Myocyte (in vitro differentiated cells): Measurements from ENCODE around the gene DPM2. TPM values are rescaled to one million over a fixed set of nuclear protein-coding genes. Genes with fewer than 3 reads are reported as not detected.
A peak's percentile ranks its signal among the peaks of the same experiment; 100 is the strongest.

ENCODE experiments used
- DNase-seq: peaks from one replicate; pipeline ENCODE4 v3.0.0-alpha.2; 2012; ENCODE audit warnings: low read depth
- total RNA-seq: library from RNA; depleted of rRNA; stranded (reverse); fragments of >200 nt; gene quantifications from 2 replicates; pipeline ENCODE4 v1.2.3, GENCODE V29; 2014

DPM2 gene
- total RNA-seq, 1 donor from 2014 or later = 12.5 TPM

GRCh38 chr9:127920794-127921193 is 16.9 kb downstream of the DPM2 start:
- no peak for DNase-seq

DNA sequence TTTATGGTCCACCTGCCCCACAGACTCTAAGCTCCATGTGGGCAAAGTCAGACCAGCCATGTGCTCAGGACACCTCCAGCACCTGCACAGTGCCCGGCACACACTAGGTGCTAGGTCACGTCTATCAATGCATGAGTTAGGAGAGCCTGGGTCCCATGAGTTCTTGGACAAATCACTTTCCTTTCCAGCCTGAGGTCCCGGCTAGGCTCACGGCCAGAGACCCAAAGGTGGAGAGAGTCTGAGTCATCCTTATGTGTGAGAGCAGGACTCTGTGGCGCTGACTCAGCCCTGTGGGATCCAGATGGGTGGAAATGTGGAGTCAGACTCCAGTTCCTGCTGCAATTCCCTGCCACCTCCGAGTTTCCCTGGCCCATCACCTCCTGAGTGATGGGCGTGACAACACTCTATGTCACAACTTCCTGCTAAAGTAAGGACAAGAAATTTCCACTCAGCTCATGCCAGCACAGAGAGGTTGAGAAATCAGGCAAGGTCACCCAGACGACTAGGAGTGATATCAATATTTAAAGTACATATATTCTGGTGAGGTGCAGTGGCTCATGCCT is 18.3 kb downstream of the DPM2 start:
- DNase-seq = peak; percentile 94

DNA sequence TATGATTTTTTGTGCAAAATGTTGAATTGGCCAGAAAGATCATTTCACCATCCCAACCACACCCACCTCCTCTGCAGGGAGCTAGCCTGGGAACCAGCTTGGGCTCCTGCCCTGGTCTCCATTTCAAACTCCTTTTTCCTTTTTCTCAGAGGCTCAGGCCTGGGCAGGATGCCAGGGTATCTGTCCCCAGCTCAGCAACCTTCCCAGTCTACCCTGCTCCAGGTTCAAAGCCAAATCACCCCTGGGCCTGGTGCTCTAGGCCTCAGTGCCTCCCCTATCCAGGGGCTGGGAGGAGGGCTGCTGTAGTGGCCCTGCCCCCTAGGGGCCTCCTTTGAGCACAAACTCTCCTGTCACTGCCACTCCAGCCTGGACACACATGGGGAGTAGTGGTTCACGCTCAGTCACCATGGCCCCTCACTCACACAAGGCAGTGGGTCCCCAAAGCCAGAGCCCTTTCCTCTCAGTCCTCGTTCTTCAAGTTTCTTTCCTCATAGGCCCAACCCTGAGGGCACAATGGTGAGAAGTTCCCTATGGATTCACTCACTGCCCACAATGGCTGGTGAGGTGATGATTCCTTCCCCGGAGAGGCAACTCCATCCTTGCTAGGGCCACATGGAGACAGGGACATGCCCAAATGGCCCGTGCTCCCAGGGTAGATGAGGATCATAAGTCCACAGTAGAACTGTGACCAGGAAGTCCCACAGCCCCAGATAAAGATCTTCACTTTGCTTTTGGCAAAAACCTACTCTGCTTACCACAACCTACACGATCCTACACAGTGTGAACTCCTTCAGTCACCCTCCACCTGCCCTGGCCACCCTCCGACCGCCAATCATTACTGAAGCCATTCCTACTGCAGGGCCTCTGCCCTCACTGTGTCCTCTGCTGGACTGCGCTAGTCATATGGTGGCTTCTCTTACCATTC is 19.2 kb downstream of the DPM2 start:
- DNase-seq = no peak

GRCh38 chr9:127917603-127918002 is 20.1 kb downstream of the DPM2 start:
- no peak for DNase-seq

DNA sequence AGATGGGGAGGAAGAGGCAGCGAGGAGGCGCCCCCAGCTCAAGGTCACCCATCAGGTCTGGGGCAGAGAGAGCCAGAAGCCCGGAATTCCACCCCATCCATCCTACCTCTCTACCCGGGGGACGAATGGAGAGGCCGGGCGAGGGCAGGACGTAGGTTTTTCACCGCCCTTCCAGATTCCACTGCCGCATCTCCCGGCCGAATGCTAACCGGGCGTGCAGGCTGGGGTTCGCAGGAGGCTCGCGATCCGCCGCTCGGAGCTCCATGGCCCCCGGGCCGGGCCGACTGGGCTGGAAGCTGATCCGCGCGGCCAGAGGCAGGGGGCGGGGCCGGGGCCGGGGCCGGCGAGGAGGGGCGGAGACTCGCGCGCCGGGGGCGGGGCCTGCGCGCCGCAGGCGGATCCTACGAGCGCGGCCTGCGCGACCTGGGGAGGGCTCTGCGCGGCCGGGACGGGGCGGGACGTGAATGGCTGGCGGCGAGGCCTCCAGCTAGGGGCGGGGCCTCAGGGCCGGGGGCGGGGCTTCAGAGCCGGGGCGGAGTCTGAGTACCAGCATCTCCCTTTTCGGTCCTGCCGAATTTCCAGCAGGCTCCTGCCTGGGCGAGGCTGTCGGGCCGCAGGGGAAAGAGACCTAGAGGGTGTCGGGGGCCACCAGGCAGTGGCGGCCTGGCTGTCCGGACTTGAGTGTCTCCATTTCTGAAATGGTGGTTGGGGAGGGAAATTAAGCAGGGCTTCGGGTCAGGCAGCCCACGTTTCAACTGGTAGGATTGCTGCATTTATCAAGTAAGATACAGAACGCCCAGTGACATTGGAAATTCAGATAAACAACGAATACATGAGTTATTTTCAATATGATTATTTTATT is 20.7 kb downstream of the DPM2 start, which contains the start of gene ST6GALNAC4:
ST6GALNAC4 (minus strand) TSS at position 322 of the 862 bp plus-strand sequence. CDS start 622 bp downstream, outside the sequence.
- DNase-seq = peak; percentile 91

DNA sequence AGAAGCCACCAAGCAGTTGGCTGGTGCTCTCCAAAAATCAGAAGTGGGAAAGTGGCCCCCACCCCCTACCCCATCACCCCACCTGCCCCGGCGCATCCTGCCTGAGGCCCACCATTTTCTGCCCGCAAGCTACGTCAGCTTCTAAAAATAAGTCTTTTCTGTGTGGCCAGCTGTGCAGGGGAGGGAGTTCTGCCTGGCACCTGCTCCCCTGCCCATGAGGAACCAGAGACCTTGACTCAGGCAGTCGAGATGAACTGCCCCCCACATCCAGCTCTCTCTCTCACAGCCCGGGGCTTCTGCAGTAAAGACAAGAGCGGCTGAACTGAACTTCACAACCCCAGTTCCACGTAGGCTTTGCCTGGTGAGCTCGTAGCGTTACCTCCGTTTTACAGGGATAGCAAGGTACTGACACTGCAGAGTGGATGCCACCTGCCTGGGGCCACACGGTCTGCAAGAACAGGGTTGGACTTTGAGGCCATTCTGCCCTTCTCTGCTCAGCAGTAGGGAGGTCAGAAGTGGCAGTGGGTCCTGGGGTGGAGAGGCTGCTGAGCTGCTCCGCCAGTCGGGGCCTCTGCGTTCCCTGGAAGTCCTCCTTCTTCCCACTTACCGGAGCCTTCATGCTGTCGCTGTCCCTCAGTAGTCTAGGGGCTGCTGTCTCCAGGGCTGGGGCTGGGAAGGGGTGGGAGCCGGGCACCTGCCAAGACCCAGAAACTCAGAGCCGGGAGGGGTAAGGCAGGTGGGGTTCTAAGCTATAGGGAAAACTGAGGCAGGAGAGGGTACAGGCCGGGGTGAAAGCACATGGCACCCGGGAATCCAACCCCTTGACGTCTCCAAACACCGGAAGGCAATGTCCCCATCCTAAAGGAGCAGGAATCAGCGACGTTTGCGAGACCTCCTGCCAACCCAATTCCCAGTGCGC is 21.6 kb downstream of the DPM2 start:
- DNase-seq = peak; percentile 91

DNA sequence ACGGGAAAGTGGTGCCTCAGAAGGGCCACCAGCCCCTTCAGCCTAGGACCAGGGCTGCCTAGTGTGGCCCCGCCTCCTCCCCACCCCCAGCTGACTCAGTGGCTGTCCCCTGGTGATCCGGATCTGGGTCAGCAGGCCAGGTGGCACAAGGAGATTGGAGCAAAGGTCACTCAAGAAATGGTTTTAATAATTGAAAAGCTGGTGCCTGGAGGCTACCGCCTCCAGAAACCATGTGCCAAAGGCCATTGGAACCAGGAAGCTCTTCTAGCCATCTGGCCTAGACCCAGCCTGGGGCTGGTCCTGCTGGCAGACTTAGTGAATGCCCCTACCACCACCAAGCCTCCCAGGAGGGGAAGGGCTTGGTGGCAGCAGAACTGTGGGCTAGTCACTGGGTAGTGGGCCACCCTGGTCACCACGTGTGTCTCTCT is 22.3 kb downstream of the DPM2 start:
- no peak for DNase-seq

DNA sequence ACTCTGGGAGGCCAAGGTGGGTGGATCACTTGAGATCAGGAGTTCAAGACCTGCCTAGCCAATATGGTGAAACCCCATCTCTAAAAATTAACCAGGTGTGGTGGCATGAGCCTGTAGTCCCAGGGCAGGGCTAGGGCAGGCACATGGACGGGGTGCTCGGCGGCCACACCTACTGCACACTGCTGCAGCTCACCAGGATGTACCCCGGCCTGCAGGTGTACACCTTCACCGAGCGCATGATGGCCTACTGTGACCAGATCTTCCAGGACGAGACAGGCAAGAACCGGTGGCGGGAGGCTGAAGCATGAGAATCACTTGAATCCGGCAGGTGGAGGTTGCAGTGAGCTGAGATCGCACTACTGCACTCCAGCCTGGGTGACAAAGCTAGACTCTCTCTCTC is 24.0 kb downstream of the DPM2 start:
- no peak for DNase-seq

GRCh38 chr9:127912882-127913281 is 24.8 kb downstream of the DPM2 start:
- DNase-seq = no peak

DNA sequence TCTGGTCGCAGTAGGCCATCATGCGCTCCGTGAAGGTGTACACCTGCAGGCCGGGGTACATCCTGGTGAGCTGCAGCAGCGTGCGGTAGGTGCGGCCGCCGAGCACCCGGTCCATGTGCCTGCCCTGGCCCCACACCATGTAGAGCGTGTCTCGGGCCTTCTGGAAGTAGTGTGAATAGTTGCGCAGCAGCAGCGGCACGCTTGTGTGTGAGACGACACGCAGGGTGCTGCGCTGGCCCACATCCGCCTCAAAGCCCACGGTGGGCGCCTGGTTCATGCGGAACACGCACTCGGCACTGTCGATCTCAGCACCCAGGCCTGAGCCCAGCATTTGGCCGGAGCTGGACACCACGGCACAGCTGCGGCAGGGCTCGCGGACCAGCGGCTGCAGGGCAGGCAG is 25.4 kb downstream of the DPM2 start:
- no peak for DNase-seq

DNA sequence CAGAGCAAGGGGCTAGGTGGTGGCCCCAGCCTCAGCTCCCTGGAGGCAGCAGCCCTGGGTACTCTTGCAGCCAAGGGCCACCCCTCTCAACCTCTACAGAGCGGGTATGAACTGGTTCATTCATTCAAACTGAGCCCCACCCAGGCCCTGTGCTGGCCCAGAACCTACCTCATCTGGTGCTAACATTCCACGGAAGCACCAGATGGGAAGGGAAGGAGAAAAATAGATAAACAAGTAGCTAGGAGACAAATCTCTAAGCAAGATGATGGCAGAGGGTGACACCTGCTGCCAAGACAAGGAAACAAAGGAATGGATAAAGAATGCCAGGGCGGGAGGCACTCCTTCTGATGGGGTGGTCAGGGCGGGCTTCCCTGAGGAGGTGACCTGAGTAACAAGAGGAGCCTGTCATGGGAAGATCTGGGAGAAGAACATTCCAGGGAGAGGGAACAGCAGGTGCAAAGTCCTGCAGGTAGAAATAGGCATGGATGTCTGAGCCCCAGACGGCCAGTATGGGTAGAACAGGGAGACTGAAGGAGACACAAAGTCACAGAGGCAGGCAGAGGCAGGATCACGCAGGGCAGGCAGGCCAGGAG is 26.9 kb downstream of the DPM2 start:
- DNase-seq = peak; percentile 55

DNA sequence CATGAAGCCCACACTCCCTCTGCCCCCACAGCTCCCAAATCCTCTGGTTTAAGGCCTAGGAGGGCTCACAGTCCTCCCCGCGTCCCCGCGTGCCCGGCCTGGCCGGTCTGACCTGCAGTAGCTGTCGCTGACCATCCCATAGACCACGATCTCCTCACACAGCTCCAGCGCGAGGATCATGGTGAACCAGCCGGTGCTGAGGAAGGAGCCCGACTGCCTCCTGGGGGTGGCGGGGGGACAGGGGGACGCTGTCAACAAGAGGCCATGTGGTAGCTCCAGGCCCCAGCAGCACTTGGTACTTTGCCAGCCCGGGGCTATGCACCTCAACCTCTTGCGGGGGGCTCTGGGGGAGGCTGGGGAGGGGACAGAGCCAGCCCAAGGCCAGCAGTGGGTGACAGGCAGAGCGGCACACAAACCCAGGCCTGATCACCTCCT is 27.8 kb downstream of the DPM2 start:
- no peak for DNase-seq

DNA sequence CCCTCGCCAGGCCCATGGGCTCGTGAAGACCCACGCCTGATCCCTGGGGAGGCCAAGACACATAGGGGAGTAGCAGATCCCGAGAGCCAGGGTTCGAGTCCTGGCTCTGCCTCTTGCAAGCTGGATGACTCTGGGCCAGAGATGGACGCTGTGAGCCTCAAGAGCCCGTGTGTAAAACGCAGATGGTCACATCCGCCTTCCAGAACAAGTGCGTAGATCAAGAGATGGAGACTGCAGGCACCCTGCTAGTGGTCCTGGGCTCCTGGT is 29.1 kb downstream of the DPM2 start:
- DNase-seq = no peak

GRCh38 chr9:127907867-127908659 is 29.6 kb downstream of the DPM2 start:
- DNase-seq = no peak

- DNase-seq = no peak
Measured at GRCh38 chr9:127905788-127906191, 31.9 kb downstream of the DPM2 start.

DNA sequence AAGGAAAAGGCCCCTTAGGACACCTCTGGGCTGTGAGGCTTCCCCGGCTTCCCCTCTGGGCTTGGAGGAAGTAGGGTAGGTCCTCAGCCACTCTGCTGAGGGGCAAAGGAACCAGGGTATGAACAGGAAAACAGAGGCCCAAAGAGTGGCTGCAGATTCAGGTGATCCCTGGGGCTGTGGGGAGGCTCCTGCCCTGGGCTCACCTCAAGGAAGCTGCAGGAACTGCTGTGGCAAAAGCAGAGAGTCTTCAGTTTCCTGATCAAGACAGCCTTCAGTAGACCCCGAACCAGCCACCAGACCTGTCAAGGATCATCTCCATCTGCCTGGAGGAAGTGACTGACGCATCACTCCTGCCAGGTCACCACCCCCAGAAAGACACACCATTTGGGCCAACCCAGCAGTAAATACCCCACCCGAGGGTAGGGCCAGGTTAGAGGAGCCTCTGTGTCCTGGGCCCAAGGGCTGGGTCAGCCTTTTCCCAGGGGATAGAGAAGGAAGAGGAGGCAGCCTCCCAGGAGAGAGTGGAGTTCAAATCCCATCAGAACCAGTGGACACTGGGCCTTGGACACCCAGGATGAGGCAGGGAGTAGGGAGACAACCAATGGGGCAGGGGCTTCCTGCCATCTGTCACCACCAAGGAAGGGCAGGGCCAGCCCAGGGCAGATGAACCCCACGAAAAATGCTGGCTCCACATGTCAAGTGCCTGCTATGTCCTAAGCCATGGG is 32.5 kb downstream of the DPM2 start:
- no peak for DNase-seq

DNA sequence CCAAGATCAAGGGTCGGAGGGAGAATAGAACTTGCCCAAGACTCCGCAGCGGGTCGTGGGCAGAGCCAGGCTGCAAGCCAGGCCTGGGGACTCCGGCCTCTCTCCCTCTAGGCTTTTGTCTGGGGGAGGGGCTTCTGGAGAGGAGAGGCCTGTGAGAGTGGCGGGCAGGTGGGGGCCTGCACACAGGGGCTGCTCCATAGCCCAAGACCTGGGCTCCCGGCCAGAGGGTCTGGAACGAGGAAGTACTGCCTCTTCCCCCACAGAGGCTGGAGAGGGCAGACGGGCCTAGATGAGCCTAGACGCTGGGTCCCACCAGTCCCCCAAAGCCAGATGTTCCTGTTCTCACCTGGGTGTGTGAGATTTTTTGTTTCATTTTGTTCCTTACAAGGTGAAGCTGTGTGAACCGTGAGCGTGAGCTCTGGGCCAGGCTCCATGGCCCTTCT is 33.1 kb downstream of the DPM2 start:
- DNase-seq = no peak

DNA sequence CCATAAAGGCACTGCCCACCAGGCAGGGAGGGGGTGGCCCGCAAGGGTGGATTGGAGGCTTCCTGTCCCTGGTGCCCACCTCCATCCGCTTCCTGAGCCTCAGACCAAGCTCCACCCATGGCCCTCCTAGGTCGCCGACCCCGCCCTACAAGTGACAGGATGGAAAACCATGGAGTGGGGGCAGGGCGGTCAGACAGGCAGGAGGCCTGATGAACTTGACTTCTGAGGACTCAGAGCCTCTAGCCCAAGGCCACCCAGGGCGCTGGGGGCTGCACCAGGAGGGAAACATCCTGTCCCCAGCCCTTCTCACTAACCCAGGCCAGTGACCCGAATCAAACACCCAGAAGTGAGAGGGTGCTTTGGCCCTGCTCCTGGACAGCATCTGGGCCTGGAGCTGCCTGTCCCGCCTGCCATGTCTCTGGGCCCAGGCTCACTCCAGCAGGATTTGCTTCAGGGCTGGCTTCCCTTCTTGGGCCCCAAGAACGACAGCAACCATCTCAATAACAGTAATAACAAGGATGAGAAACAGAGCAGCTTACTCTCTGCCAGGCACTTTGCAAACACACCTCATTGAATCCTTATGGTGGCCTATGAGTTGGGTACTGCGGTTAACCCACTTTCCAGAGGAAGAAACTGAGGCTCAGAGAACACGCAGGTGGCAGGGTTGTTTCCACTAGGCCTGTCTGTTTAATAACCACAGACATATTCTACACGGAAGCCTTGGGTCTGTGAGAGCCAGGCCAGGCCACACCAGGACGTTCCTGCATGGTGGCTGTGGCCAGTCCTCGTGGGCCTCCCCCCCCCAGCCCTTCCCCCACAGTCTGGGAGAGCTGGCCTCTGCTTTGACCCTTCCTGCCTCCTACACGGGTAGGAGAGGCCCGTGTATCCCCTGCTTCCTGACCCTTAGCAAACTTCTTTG is 33.8 kb downstream of the DPM2 start:
- DNase-seq = no peak
